Pancreas (tissue), 10 donors: ENCODE results near the gene DLGAP1. TPM values are rescaled to one million over a fixed set of nuclear protein-coding genes. Genes with fewer than 3 reads are reported as not detected.
"Not testable (repeated sequence)": the region's sequence is repeated elsewhere in the genome, so short reads cannot be mapped to it uniquely, and the experiment has no call there.

Experiments used
- ATAC-seq, 4 donors: fragments of 200-7000 bp; cut with Tn5 transposase; one replicate each; pipeline versions ENCODE4 v1.8.0 to v1.9.1; 2020; ENCODE audit warnings: mild to moderate bottlenecking in 4 of 4, moderate library complexity in 4 of 4
- DNase-seq, 6 donors: peaks; one replicate each; pipeline ENCODE4 v3.0.0-alpha.2; 2020
- FAIRE-seq: peaks from 2 replicates; lab custom pipeline; 2012; peaks lifted over from hg19 to GRCh38; lab: Jason Lieb, UNC
- H3K27ac ChIP-seq, 4 donors: fragments of 200-600 bp; sonication (generic); 1 replicate in 3 of 4; 2 replicates in 1 of 4; pipeline versions ENCODE4 v1.5.0 to v1.8.0; 2020
- H3K27me3 ChIP-seq, 4 donors: fragments of 200-600 bp; one replicate each; pipeline ENCODE4 v1.8.0; 2021
- H3K36me3 ChIP-seq, 3 donors: fragments of 200-600 bp; sonication (generic) in 1 of 3; one replicate each; pipeline versions ENCODE4 v1.5.0 to v1.8.0; 2020 to 2021
- H3K4me1 ChIP-seq, 3 donors: fragments of 200-600 bp; one replicate each; pipeline ENCODE4 v1.8.0; 2021
- H3K4me3 ChIP-seq, 4 donors: fragments of 200-600 bp; sonication (generic) in 2 of 4; one replicate each; pipeline versions ENCODE4 v1.5.0 to v1.8.0; 2020 to 2021
- H3K9me3 ChIP-seq, 4 donors: fragments of 200-600 bp; one replicate each; pipeline ENCODE4 v1.8.0; 2021
- CTCF ChIP-seq, 4 donors: fragments of 200-600 bp; sonication (generic) in 3 of 4; IDR thresholded peaks; one replicate each; pipeline versions ENCODE4 v1.5.0 to v1.8.0; 2021; ENCODE audit warnings: antibody characterized with exemption in 4 of 4
- WGBS, 2 donors: extraction: QIAGEN DNeasy Blood & Tissue Kit; methylation state at CpG; one replicate each; pipeline ENCODE4 v1.1.7; 2013; 5-methylcytosine and 5-hydroxymethylcytosine counted together
- intact Hi-C, 3 donors: fragments of 100-400 bp; cut with DNase I; formaldehyde crosslinking; loops; one replicate each; pipeline versions ENCODE4 v1.11.1 to v1.14.2; 2022
- polyA plus RNA-seq, 2 donors: library from polyadenylated mRNA; stranded (reverse); fragments of 200-250 nt; gene quantifications; one replicate each; pipeline ENCODE4 v1.2.3, GENCODE V29; 2013
- total RNA-seq, 6 donors: library from RNA; stranded (reverse); fragmentation: NEBNext Ultra II Directional in 4 of 6; extraction: Animal tissue kit (Norgen Biotek cat#: 25700) in 4 of 6; gene quantifications; one replicate each; pipeline versions ENCODE4 v1.2.1 to v1.2.4, GENCODE V29; 2021 to 2023
- donor health status: healthy with polysubstance abuse.
- donor health status: DM: no; HTN: no; CAD: no; lungs with moderate emphysema.
- donor health status: DM: no; HTN: no; CAD: no.
- donor health status: control.
- donor health status: control.
- donor health status: Bipolar disorder and iron deficiency.
- donor health status: DM: yes; HTN: yes; CAD: no.
- donor health status: DM: no; HTN: no; CAD: no.
- donor health status: DM: no; HTN: no; CAD: no.
- donor health status: DM: yes; HTN: yes; CAD: no.

The DLGAP1 gene
- total and polyA plus RNA-seq, 8 donors, result 0.12 to 0.62 (median 0.30) TPM; not detected in 2

- H3K27ac ChIP-seq, result no peak overlapping the region
- ATAC-seq, result peak in 2 of 4 donors; percentile 23 to 38
- no peaks in the 10 kb centered on the region for H3K4me1 ChIP-seq
- no peak overlapping the region for H3K4me3 ChIP-seq
- DNase-seq, result no peak
- no peak for FAIRE-seq
- no peaks in the 10 kb centered on the region for H3K27me3 ChIP-seq
- H3K9me3 ChIP-seq, result no peaks in the 10 kb centered on the region
- intact Hi-C loops, result loop anchor here in 1 of 3 donors (10.0 kb wide), 1 partner anchor 300 kb away; no protein-coding TSS in a partner anchor
- TF ChIP-seq CTCF (IDR thresholded peaks at IDR 0.05), result no peak
- 77 to 89% methylated on average over 6 of the region's 6 CpGs for WGBS, 2 donors
- no peaks in the 10 kb centered on the region for H3K36me3 ChIP-seq
Measured at GRCh38 chr18:3584897-3585460, 870.1 kb downstream of the DLGAP1 start.

- 95 to 100% methylated on average over 2 of the region's 2 CpGs for WGBS, 2 donors
- Histone ChIP-seq H3K27ac (no peak overlapping the region), H3K4me1 (no peaks in the 10 kb centered on the region), H3K27me3 (no peaks in the 10 kb centered on the region), H3K9me3 (no peaks in the 10 kb centered on the region), H3K4me3 (no peak overlapping the region), H3K36me3 (no peaks in the 10 kb centered on the region)
- ATAC-seq (no peak), DNase-seq (no peak), FAIRE-seq (no peak)
- no peak for TF ChIP-seq CTCF (IDR thresholded peaks at IDR 0.05)
- intact Hi-C loops, result loop anchor here in 1 of 3 donors (10.0 kb wide), 1 partner anchor 300 kb away; no protein-coding TSS in a partner anchor
Measured at GRCh38 chr18:3584266-3584861, 870.7 kb downstream of the DLGAP1 start.

GRCh38 chr18:3583873-3584247 is 871.2 kb downstream of the DLGAP1 start:
- Histone ChIP-seq H3K4me3 (no peak overlapping the region), H3K4me1 (no peaks in the 10 kb centered on the region), H3K27me3 (no peaks in the 10 kb centered on the region), H3K9me3 (no peaks in the 10 kb centered on the region), H3K27ac (no peak overlapping the region), H3K36me3 (no peaks in the 10 kb centered on the region)
- WGBS, 2 donors, result 83 to 91% methylated on average over 7 of the region's 7 CpGs
- ATAC-seq (no peak), DNase-seq (no peak), FAIRE-seq (no peak)
- intact Hi-C loops, result loop anchor here in 1 of 3 donors (10.0 kb wide), 1 partner anchor 299 kb away; no protein-coding TSS in a partner anchor
- no peak for TF ChIP-seq CTCF (IDR thresholded peaks at IDR 0.05)

- H3K36me3 ChIP-seq, H3K4me3 ChIP-seq, H3K4me1 ChIP-seq, H3K27ac ChIP-seq, DNase-seq, ATAC-seq, H3K27me3 ChIP-seq, H3K9me3 ChIP-seq, FAIRE-seq: not testable (repeated sequence)
- WGBS, 2 donors, result 74 to 89% methylated on average over 7 of the region's 7 CpGs
- intact Hi-C loops, result loop anchor here in 1 of 3 donors (10.0 kb wide), 1 partner anchor 298 kb away; no protein-coding TSS in a partner anchor
Measured at GRCh38 chr18:3583106-3583872, 871.8 kb downstream of the DLGAP1 start.

- intact Hi-C loops, result loop anchor here in 1 of 3 donors (10.0 kb wide), 1 partner anchor 297 kb away; no protein-coding TSS in a partner anchor
- Histone ChIP-seq H3K36me3 (no peaks in the 10 kb centered on the region), H3K4me1 (no peaks in the 10 kb centered on the region), H3K4me3 (no peak overlapping the region), H3K27ac (no peak overlapping the region), H3K9me3 (no peaks in the 10 kb centered on the region), H3K27me3 (no peaks in the 10 kb centered on the region)
- no peak for FAIRE-seq
- WGBS, 2 donors, result 84 to 94% methylated on average over 13 of the region's 13 CpGs
- no peak for DNase-seq
- no peak for TF ChIP-seq CTCF (IDR thresholded peaks at IDR 0.05)
- ATAC-seq, result no peak
Measured at GRCh38 chr18:3581890-3582289, 873.2 kb downstream of the DLGAP1 start.

GRCh38 chr18:3580523-3581025 is 874.5 kb downstream of the DLGAP1 start:
- WGBS, 2 donors, result 86 to 87% methylated on average over 19 to 20 of the region's 22 CpGs
- not testable (repeated sequence) for H3K4me1 ChIP-seq, FAIRE-seq, H3K9me3 ChIP-seq, H3K4me3 ChIP-seq, H3K27ac ChIP-seq, DNase-seq, H3K36me3 ChIP-seq, ATAC-seq, H3K27me3 ChIP-seq
- intact Hi-C loops, result loop anchor here in 1 of 3 donors (10.0 kb wide), 1 partner anchor 296 kb away; no protein-coding TSS in a partner anchor
